Uterus (tissue), 4 donors: ENCODE results near the gene AGPS. TPM values are rescaled to one million over a fixed set of nuclear protein-coding genes. Genes with fewer than 3 reads are reported as not detected.

Experiments used
- DNase-seq, 2 donors: peaks; one replicate each; pipeline ENCODE4 v3.0.0-alpha.2; 2019 to 2020
- H3K27ac ChIP-seq, 2 donors: fragments of 200-600 bp; sonication (generic); 1 replicate in 1 of 2; 2 replicates in 1 of 2; pipeline ENCODE4 v1.5.1; 2016 to 2018
- H3K27me3 ChIP-seq, 2 donors: fragments of 200-600 bp; sonication (generic); one replicate each; pipeline ENCODE4 v1.5.1; 2018 to 2019; ENCODE audit warnings: control low read depth in 1 of 2
- H3K36me3 ChIP-seq, 2 donors: fragments of 200-600 bp; sonication (generic); one replicate each; pipeline ENCODE4 v1.5.1; 2019; ENCODE audit warnings: control low read depth in 1 of 2
- H3K4me1 ChIP-seq, 2 donors: fragments of 200-600 bp; sonication (generic); one replicate each; pipeline ENCODE4 v1.5.1; 2018 to 2019; ENCODE audit warnings: control low read depth in 1 of 2
- H3K4me3 ChIP-seq, 2 donors: fragments of 200-600 bp; sonication (generic); 1 replicate in 1 of 2; 2 replicates in 1 of 2; pipeline ENCODE4 v1.5.1; 2018 to 2019; ENCODE audit warnings: mild to moderate bottlenecking in 1 of 2
- H3K9me3 ChIP-seq, 2 donors: fragments of 200-600 bp; sonication (generic); one replicate each; pipeline ENCODE4 v1.5.1; 2019; ENCODE audit warnings: control low read depth in 1 of 2
- CTCF ChIP-seq, 4 experiments: fragments of 200-600 bp in 2 of 4; fragments of 450-650 bp in 2 of 4; sonication (generic) in 2 of 4; IDR thresholded peaks; one replicate each; pipeline ENCODE4 v1.5.1; 2016 to 2019; ENCODE audit warnings: antibody characterized with exemption in 4 of 4, mild to moderate bottlenecking in 2 of 4, moderate library complexity in 1 of 4
- POLR2A ChIP-seq, 2 donors: fragments of 450-650 bp; IDR thresholded peaks; one replicate each; pipeline ENCODE4 v1.6.1; 2016; ENCODE audit warnings: antibody characterized with exemption in 2 of 2, mild to moderate bottlenecking in 1 of 2, moderate library complexity in 1 of 2
- intact Hi-C: fragments of 100-400 bp; cut with DNase I; formaldehyde crosslinking; loops from one replicate; pipeline ENCODE4 v1.15.1; 2023; ENCODE audit warnings: low total_unique reads
- total RNA-seq, 4 donors: library from RNA; depleted of rRNA in 3 of 4; stranded (reverse); fragments of >200 nt in 3 of 4; gene quantifications; one replicate each; pipeline versions ENCODE4 v1.1.0 to v1.2.4, GENCODE V29; 2014 to 2023
- donor health status: DM: yes; HTN: yes; CAD: no.

AGPS gene
- total RNA-seq, 4 donors from 2014 or later = 10.2 to 64.4 (median 40.0) TPM

GRCh38 chr2:177379354-177379753 lies 13.2 kb upstream of the AGPS start:
- Histone ChIP-seq H3K9me3 (no peaks in the 10 kb centered on the region), H3K36me3 (no peaks in the 10 kb centered on the region), H3K4me3 (no peak overlapping the region), H3K4me1 (no peaks in the 10 kb centered on the region), H3K27me3 (no peaks in the 10 kb centered on the region), H3K27ac (no peak overlapping the region)
- TF ChIP-seq CTCF (IDR thresholded peaks at IDR 0.05) (no peak), POLR2A (IDR thresholded peaks at IDR 0.05) (no peak)
- intact Hi-C loops = no loop called here
- DNase-seq = no peak

- Histone ChIP-seq H3K9me3 (no peaks in the 10 kb centered on the region), H3K27ac (no peak overlapping the region), H3K36me3 (no peaks in the 10 kb centered on the region), H3K4me1 (no peaks in the 10 kb centered on the region), H3K27me3 (no peaks in the 10 kb centered on the region), H3K4me3 (no peak overlapping the region)
- DNase-seq = no peak
- no peak for TF ChIP-seq POLR2A (IDR thresholded peaks at IDR 0.05)
- no peak for TF ChIP-seq CTCF (IDR thresholded peaks at IDR 0.05)
- intact Hi-C loops = no loop called here
These were observed 12.4 kb upstream of the AGPS start for GRCh38 chr2:177380181-177380580.

GRCh38 chr2:177383935-177384334 lies 8.6 kb upstream of the AGPS start:
- intact Hi-C loops = no loop called here
- H3K4me1 ChIP-seq = no peaks in the 10 kb centered on the region
- H3K27ac ChIP-seq = no peak overlapping the region
- no peaks in the 10 kb centered on the region for H3K36me3 ChIP-seq
- no peaks in the 10 kb centered on the region for H3K9me3 ChIP-seq
- DNase-seq = no peak
- H3K4me3 ChIP-seq = no peak overlapping the region
- no peaks in the 10 kb centered on the region for H3K27me3 ChIP-seq
- no peak for TF ChIP-seq CTCF (IDR thresholded peaks at IDR 0.05)
- no peak for TF ChIP-seq POLR2A (IDR thresholded peaks at IDR 0.05)

GRCh38 chr2:177385151-177385550 lies 7.4 kb upstream of the AGPS start:
- Histone ChIP-seq H3K9me3 (no peaks in the 10 kb centered on the region), H3K36me3 (no peaks in the 10 kb centered on the region), H3K27me3 (no peaks in the 10 kb centered on the region), H3K4me1 (no peaks in the 10 kb centered on the region), H3K27ac (no peak overlapping the region), H3K4me3 (no peak overlapping the region)
- intact Hi-C loops = no loop called here
- TF ChIP-seq CTCF (IDR thresholded peaks at IDR 0.05) (no peak), POLR2A (IDR thresholded peaks at IDR 0.05) (no peak)
- DNase-seq = no peak

GRCh38 chr2:177391822-177392372 lies 676 bp upstream of the AGPS start:
- Histone ChIP-seq H3K4me1 (no peaks in the 10 kb centered on the region), H3K36me3 (no peaks in the 10 kb centered on the region), H3K4me3 (peak overlapping the region; percentile 53 to 74), H3K27me3 (no peaks in the 10 kb centered on the region), H3K27ac (peak overlapping the region; percentile 66 to 70), H3K9me3 (no peaks in the 10 kb centered on the region)
- intact Hi-C loops = no loop called here
- no peak for DNase-seq
- TF ChIP-seq POLR2A (IDR thresholded peaks at IDR 0.05) (no peak), CTCF (IDR thresholded peaks at IDR 0.05) (no peak)
